Peyer's patch (tissue), 4 donors: Measurements from ENCODE around the gene STAT6. TPM values are rescaled to one million over a fixed set of nuclear protein-coding genes. Genes with fewer than 3 reads are reported as not detected.

Experiments
- DNase-seq, 3 donors: peaks; one replicate each; pipeline ENCODE4 v3.0.0-alpha.2; 2017 to 2019
- H3K27ac ChIP-seq, 4 donors: fragments of 200-600 bp; sonication (generic); one replicate each; pipeline ENCODE4 v1.5.1; 2016 to 2019
- H3K27me3 ChIP-seq, 2 donors: fragments of 200-600 bp; sonication (generic); one replicate each; pipeline ENCODE4 v1.5.1; 2019
- H3K36me3 ChIP-seq, 3 donors: fragments of 200-600 bp; sonication (generic); one replicate each; pipeline ENCODE4 v1.5.1; 2016 to 2019
- H3K4me1 ChIP-seq, 4 donors: fragments of 200-600 bp; sonication (generic); one replicate each; pipeline ENCODE4 v1.5.1; 2016 to 2019
- H3K4me3 ChIP-seq, 4 donors: fragments of 200-600 bp; sonication (generic); 1 replicate in 3 of 4; 2 replicates in 1 of 4; pipeline ENCODE4 v1.5.1; 2016 to 2019; ENCODE audit warnings: mild to moderate bottlenecking in 1 of 4
- H3K9me3 ChIP-seq, 4 donors: fragments of 200-600 bp; sonication (generic); one replicate each; pipeline ENCODE4 v1.5.1; 2016 to 2019; ENCODE audit warnings: mild to moderate bottlenecking in 1 of 4
- CTCF ChIP-seq, 6 experiments: fragments of 450-650 bp in 4 of 6; fragments of 200-600 bp in 2 of 6; sonication (generic) in 1 of 6; IDR thresholded peaks; one replicate each; pipeline ENCODE4 v1.5.1; 2017 to 2019; ENCODE audit warnings: antibody characterized with exemption in 6 of 6, mild to moderate bottlenecking in 3 of 6, moderate library complexity in 1 of 6
- POLR2A ChIP-seq, 2 donors: fragments of 450-650 bp; IDR thresholded peaks; one replicate each; pipeline ENCODE4 v1.5.1; 2017; ENCODE audit warnings: antibody characterized with exemption in 2 of 2, mild to moderate bottlenecking in 2 of 2, moderate library complexity in 2 of 2
- total RNA-seq, 4 donors: library from RNA; depleted of rRNA; stranded (reverse); fragments of >200 nt; gene quantifications; one replicate each; pipeline ENCODE4 v1.1.0, GENCODE V29; 2016

STAT6 gene
- total RNA-seq, 4 donors from 2014 or later = 278 to 416 (median 382) TPM

- H3K27me3 ChIP-seq = no peaks in the 10 kb centered on the region
- peak overlapping the region in 1 of 4 donors; percentile 96 for H3K4me3 ChIP-seq
- peaks cover 0 to 42% (median 0%) of the 10 kb centered on the region in 3 donors for H3K36me3 ChIP-seq
- H3K4me1 ChIP-seq = peaks cover 0 to 48% (median 23%) of the 10 kb centered on the region in 4 donors
- TF ChIP-seq CTCF (IDR thresholded peaks at IDR 0.05) = no peak
- TF ChIP-seq POLR2A (IDR thresholded peaks at IDR 0.05) = no peak
- peak in 1 of 3 donors; percentile 45 for DNase-seq
- H3K27ac ChIP-seq = peak overlapping the region in 3 of 4 donors; percentile 46 to 76 (median 65)
- H3K9me3 ChIP-seq = no peaks in the 10 kb centered on the region
These were observed 19.3 kb downstream of the STAT6 start for GRCh38 chr12:57091638-57092528.

- DNase-seq = peak in 1 of 3 donors; percentile 45
- Histone ChIP-seq H3K27me3 (no peaks in the 10 kb centered on the region), H3K4me1 (peaks cover 0 to 49% (median 23%) of the 10 kb centered on the region in 4 donors), H3K27ac (peak overlapping the region in 2 of 4 donors; percentile 95 to 98), H3K4me3 (peak overlapping the region in 2 of 4 donors; percentile 83 to 96), H3K9me3 (no peaks in the 10 kb centered on the region), H3K36me3 (peaks cover 0 to 34% (median 0%) of the 10 kb centered on the region in 3 donors)
- no peak for TF ChIP-seq POLR2A (IDR thresholded peaks at IDR 0.05)
- no peak for TF ChIP-seq CTCF (IDR thresholded peaks at IDR 0.05)
These were observed 20.1 kb downstream of the STAT6 start for GRCh38 chr12:57090924-57091637.

- H3K9me3 ChIP-seq = no peaks in the 10 kb centered on the region
- TF ChIP-seq POLR2A (IDR thresholded peaks at IDR 0.05) = no peak
- no peak for TF ChIP-seq CTCF (IDR thresholded peaks at IDR 0.05)
- peak in 1 of 3 donors; percentile 42 for DNase-seq
- peak overlapping the region; percentile 70 to 96 (median 89) for H3K4me3 ChIP-seq
- peak overlapping the region; percentile 95 to 99 (median 98) for H3K27ac ChIP-seq
- peaks cover 0 to 54% (median 25%) of the 10 kb centered on the region in 4 donors for H3K4me1 ChIP-seq
- peaks cover 0 to 29% (median 0%) of the 10 kb centered on the region in 3 donors for H3K36me3 ChIP-seq
- H3K27me3 ChIP-seq = no peaks in the 10 kb centered on the region
These were observed 20.7 kb downstream of the STAT6 start for GRCh38 chr12:57090490-57090889.

GRCh38 chr12:57089271-57090245, 21.6 kb downstream of the STAT6 start:
- H3K27ac ChIP-seq = peak overlapping the region; percentile 95 to 99 (median 98)
- no peaks in the 10 kb centered on the region for H3K27me3 ChIP-seq
- no peaks in the 10 kb centered on the region for H3K9me3 ChIP-seq
- DNase-seq = peak; percentile 77 to 89 (median 81)
- peaks cover 0 to 54% (median 24%) of the 10 kb centered on the region in 4 donors for H3K4me1 ChIP-seq
- TF ChIP-seq POLR2A (IDR thresholded peaks at IDR 0.05) (peak; percentile 47 to 50), CTCF (IDR thresholded peaks at IDR 0.05) (no peak)
- H3K4me3 ChIP-seq = peak overlapping the region; percentile 70 to 96 (median 89)
- peaks cover 0 to 19% (median 0%) of the 10 kb centered on the region in 3 donors for H3K36me3 ChIP-seq
